GM21515 (cell line): ENCODE data around the gene SVIP.

ENCODE experiments used
- ATAC-seq: cut with Tn5 transposase; IDR thresholded peaks from one replicate; pipeline ENCODE4 v1.9.1; 2021; ENCODE audit not compliant: unreplicated experiment

SVIP gene

GRCh38 chr11:22795914-22796313 lies 33.7 kb downstream of the SVIP start:
- no peak for ATAC-seq

DNA sequence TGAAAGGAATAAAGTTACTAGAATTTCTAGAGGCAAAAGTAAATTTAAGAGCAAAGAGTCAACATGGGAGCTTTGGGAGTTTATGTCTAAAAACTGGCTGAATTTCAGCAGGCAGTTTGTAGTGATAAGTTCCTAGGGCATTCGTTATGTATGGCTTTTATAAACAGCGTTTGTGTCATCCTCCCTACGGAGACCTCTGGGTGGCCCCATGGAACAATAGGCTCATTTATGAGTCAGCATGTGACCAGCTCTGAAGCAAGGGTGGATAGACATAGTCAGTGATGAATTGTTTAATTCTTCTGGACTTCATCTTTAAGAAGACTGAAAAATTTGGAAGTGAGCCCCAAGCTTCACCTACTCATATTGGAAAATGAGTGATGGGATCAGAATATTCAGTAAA lies 37.1 kb downstream of the SVIP start:
- ATAC-seq: no peak

GRCh38 chr11:22787551-22788162 lies 41.9 kb downstream of the SVIP start:
- ATAC-seq: peak; percentile 46

DNA sequence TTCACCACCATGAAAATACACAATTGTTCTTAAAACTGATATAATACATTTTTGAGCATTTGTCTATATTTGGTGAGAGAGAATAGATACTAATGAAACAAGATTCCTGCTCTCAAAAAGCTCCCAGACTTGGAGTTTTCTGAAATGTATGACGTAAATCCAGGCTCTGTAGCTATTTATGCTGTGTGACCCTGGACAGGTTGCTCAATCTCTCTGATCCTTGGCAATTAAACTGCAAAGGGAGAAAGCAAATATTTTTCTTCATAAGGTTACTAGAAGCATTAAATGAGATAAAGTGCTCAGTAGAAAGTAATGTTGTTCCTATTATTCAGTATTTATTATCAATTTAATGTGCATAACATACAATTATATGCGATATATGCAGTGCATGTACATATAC lies 42.5 kb downstream of the SVIP start:
- no peak for ATAC-seq

GRCh38 chr11:22786475-22786874 lies 43.1 kb downstream of the SVIP start:
- peak; percentile 95 for ATAC-seq

DNA sequence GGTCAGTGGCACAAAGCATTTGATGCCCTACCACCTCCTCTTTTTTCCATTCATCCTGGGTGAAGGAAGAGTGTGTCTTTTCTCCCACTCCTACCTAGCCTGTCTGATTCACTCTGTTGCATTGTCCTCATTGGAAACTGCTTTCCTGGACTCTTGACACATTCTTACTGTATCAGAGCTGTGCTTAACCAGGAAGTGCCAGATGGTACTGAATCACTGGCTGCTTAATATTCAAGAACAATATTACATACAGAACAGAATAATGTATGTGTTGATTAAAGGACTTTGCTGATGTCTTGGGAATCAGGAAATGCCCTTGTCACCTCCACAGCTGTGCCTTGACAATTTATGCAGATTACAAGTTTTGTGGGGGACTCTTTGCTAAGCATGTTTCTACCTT lies 44.4 kb downstream of the SVIP start:
- no peak for ATAC-seq

GRCh38 chr11:22780952-22781593 lies 48.5 kb downstream of the SVIP start:
- peak; percentile 84 for ATAC-seq

DNA sequence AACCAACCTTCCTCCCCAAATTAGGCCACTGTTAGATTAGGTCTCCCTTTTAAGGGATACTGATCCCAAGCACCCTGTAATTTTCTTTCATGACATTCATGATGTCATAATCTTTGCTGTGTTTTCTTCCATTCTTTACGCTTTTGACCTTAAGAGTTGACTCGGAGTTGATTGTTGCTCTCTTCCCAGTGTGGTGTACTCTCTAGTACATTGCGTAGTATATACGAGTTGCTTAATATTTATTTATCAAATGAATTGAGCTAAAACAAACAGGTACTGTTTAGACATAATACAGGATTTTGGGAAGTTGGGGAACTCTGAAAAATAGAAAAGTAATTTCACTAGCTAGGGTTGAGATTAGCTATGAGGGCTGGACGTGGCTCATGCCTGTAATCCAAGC lies 49.8 kb downstream of the SVIP start:
- no peak for ATAC-seq

GRCh38 chr11:22778642-22779041 lies 51.0 kb downstream of the SVIP start:
- ATAC-seq: no peak

GRCh38 chr11:22775248-22775647 lies 54.4 kb downstream of the SVIP start:
- no peak for ATAC-seq

- ATAC-seq: peak; percentile 76
Measured at GRCh38 chr11:22774716-22775115, 54.9 kb downstream of the SVIP start.

DNA sequence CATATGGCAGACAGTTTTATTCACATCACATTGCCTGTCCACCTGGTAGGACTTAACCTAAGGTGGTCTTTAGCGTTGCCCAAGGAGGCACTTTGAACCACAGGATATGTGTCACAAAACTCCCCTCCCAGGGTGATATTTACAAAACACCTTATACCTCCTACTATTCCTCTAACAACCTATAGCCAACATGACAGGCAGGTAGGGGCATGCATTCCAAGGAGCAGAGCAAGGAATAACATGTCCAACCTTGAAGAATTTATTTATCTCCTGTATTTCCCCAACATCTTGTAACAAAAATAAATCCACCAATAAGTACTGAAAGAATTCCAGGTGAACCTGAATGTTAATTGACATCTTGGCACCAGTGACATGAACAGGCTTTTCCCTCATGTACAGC lies 60.5 kb downstream of the SVIP start:
- ATAC-seq: no peak
